Measurements from ENCODE around the gene GABRD.

Gene GABRD

GRCh38 chr1:2053217-2053616 lies 34.1 kb downstream of the GABRD start:
- ATAC-seq: no peak
- TF ChIP-seq ZNF8 (CRISPR knock-in tag; IDR thresholded peaks at IDR 0.05): no peak
- TF ChIP-seq CSDC2 (CRISPR knock-in tag; IDR thresholded peaks at IDR 0.05): no peak
- TF ChIP-seq TSHZ2 (CRISPR knock-in tag; IDR thresholded peaks at IDR 0.05): no peak
- no peak for TF ChIP-seq GLIS3 (CRISPR knock-in tag; IDR thresholded peaks at IDR 0.05)
- no peak for TF ChIP-seq PPARA (CRISPR knock-in tag; IDR thresholded peaks at IDR 0.05; ENCODE audit: borderline replicate concordance)
- TF ChIP-seq ZC3H10 (CRISPR knock-in tag; IDR thresholded peaks at IDR 0.05): no peak

- TF ChIP-seq GLIS3 (CRISPR knock-in tag; IDR thresholded peaks at IDR 0.05) (no peak), BACH2 (CRISPR knock-in tag; IDR thresholded peaks at IDR 0.05; ENCODE audit: borderline replicate concordance) (no peak), PPARA (CRISPR knock-in tag; IDR thresholded peaks at IDR 0.05; ENCODE audit: borderline replicate concordance) (no peak), RARB (CRISPR knock-in tag; IDR thresholded peaks at IDR 0.05) (no peak), ZNF8 (CRISPR knock-in tag; IDR thresholded peaks at IDR 0.05) (no peak), PATZ1 (CRISPR knock-in tag; IDR thresholded peaks at IDR 0.05; ENCODE audit: borderline replicate concordance) (no peak), TOX (CRISPR knock-in tag; IDR thresholded peaks at IDR 0.05; ENCODE audit: borderline replicate concordance) (no peak), TCF4 (CRISPR knock-in tag; IDR thresholded peaks at IDR 0.05; ENCODE audit: borderline replicate concordance) (no peak)
- no peak for ATAC-seq
Measured at GRCh38 chr1:2053784-2054376, 34.7 kb downstream of the GABRD start.

- no peak for ATAC-seq
- TF ChIP-seq TSHZ2 (CRISPR knock-in tag; IDR thresholded peaks at IDR 0.05) (no peak), ZC3H10 (CRISPR knock-in tag; IDR thresholded peaks at IDR 0.05) (no peak), ZNF70 (CRISPR knock-in tag; IDR thresholded peaks at IDR 0.05) (no peak), TCF4 (CRISPR knock-in tag; IDR thresholded peaks at IDR 0.05; ENCODE audit: borderline replicate concordance) (no peak)
Measured at GRCh38 chr1:2054560-2054959, 35.4 kb downstream of the GABRD start.

GRCh38 chr1:2055911-2056575 lies 36.9 kb downstream of the GABRD start:
- no peak for ATAC-seq
- TF ChIP-seq ARNTL (CRISPR knock-in tag; IDR thresholded peaks at IDR 0.05; ENCODE audit: borderline replicate concordance, low read depth) (no peak), ZC3H10 (CRISPR knock-in tag; IDR thresholded peaks at IDR 0.05) (no peak), TSHZ2 (CRISPR knock-in tag; IDR thresholded peaks at IDR 0.05) (no peak), SNAI2 (CRISPR knock-in tag; IDR thresholded peaks at IDR 0.05) (no peak), CREB5 (CRISPR knock-in tag; IDR thresholded peaks at IDR 0.05; ENCODE audit: low read depth) (no peak), GLIS3 (CRISPR knock-in tag; IDR thresholded peaks at IDR 0.05) (no peak), ZNF8 (CRISPR knock-in tag; IDR thresholded peaks at IDR 0.05) (no peak), ZNF565 (CRISPR knock-in tag; conservative IDR thresholded peaks at IDR 0.05; ENCODE audit: low read depth) (no peak), PPARA (CRISPR knock-in tag; IDR thresholded peaks at IDR 0.05; ENCODE audit: borderline replicate concordance) (no peak), ISL1 (CRISPR knock-in tag; IDR thresholded peaks at IDR 0.05) (no peak), ZFP3 (CRISPR knock-in tag; IDR thresholded peaks at IDR 0.05) (no peak), POU6F1 (CRISPR knock-in tag; IDR thresholded peaks at IDR 0.05; ENCODE audit: borderline replicate concordance, low read depth) (no peak), OSR1 (CRISPR knock-in tag; IDR thresholded peaks at IDR 0.05) (no peak), ZNF70 (CRISPR knock-in tag; IDR thresholded peaks at IDR 0.05) (no peak), RARB (CRISPR knock-in tag; IDR thresholded peaks at IDR 0.05) (no peak), BACH2 (CRISPR knock-in tag; IDR thresholded peaks at IDR 0.05; ENCODE audit: borderline replicate concordance) (no peak)
